HEK293 (cell line): ENCODE results near the gene APC2.

Source experiments
- CTCF ChIA-PET: fragments of 350-600 bp; formaldehyde crosslinking; extraction: SDS; loops from one replicate; lab custom pipeline; 2021; ENCODE audit warnings: antibody characterized with exemption; lab: Yijun Ruan, JAX
- POLR2A ChIA-PET: fragments of 300-600 bp; formaldehyde crosslinking; extraction: SDS; loops from one replicate; lab custom pipeline; 2020; ENCODE audit warnings: antibody characterized with exemption, inconsistent platforms; lab: Yijun Ruan, JAX
- H3K27ac ChIP-seq: fragments of 200-500 bp; sonication (Bioruptor generic); 2 replicates; pipeline ENCODE4 v1.5.1; 2014; ENCODE audit warnings: low read depth, low read length, control low read depth, inconsistent platforms; ENCODE audit errors: extremely low read depth
- H3K36me3 ChIP-seq, 2 experiments: fragments of 200-500 bp in 1 of 2; sonication (Bioruptor generic) in 1 of 2; 1 replicate in 1 of 2; 2 replicates in 1 of 2; pipeline ENCODE4 v1.5.1; 2014 to 2017; ENCODE audit warnings: inconsistent platforms in 2 of 2, low read length in 2 of 2; ENCODE audit not compliant: control insufficient read depth in 2 of 2, insufficient read depth in 1 of 2
- H3K4me1 ChIP-seq: fragments of 200-500 bp; sonication (Bioruptor generic); 2 replicates; pipeline ENCODE4 v1.5.1; 2014; ENCODE audit warnings: mild to moderate bottlenecking, low read length, inconsistent platforms; ENCODE audit not compliant: control insufficient read depth, insufficient read depth
- H3K4me3 ChIP-seq: 2 replicates; pipeline ENCODE4 v1.5.1; 2011; ENCODE audit warnings: low read depth, mild to moderate bottlenecking, control low read depth, low read length, moderate library complexity
- H3K9me3 ChIP-seq: fragments of 200-500 bp; sonication (Bioruptor generic); 2 replicates; pipeline ENCODE4 v1.5.1; 2014; ENCODE audit warnings: low read depth, low read length, inconsistent platforms; ENCODE audit not compliant: control insufficient read depth, insufficient read depth
- BCL11B ChIP-seq: fragments of 450-650 bp; formaldehyde crosslinking; IDR thresholded peaks from 2 replicates; pipeline ENCODE4 v1.5.1; 2016; ENCODE audit warnings: low read depth, missing biosample characterization, missing genetic modification characterization
- IKZF3 ChIP-seq: fragments of 450-650 bp; IDR thresholded peaks from 2 replicates; pipeline ENCODE4 v1.5.0; 2018; ENCODE audit warnings: missing biosample characterization, mild to moderate bottlenecking, missing genetic modification characterization, moderate library complexity
- KLF1 ChIP-seq: fragments of 450-650 bp; formaldehyde crosslinking; IDR thresholded peaks from 2 replicates; pipeline ENCODE4 v1.5.1; 2016; ENCODE audit warnings: missing biosample characterization, missing genetic modification characterization
- MYNN ChIP-seq: fragments of 450-650 bp; formaldehyde crosslinking; IDR thresholded peaks from 2 replicates; pipeline ENCODE4 v1.5.1; 2016; ENCODE audit warnings: missing biosample characterization, missing genetic modification characterization, borderline replicate concordance
- PATZ1 ChIP-seq: fragments of 450-650 bp; formaldehyde crosslinking; IDR thresholded peaks from 2 replicates; pipeline ENCODE4 v1.5.1; 2016; ENCODE audit warnings: missing biosample characterization, missing genetic modification characterization
- SP2 ChIP-seq: fragments of 450-650 bp; formaldehyde crosslinking; IDR thresholded peaks from 2 replicates; pipeline ENCODE4 v1.5.1; 2016; ENCODE audit warnings: missing biosample characterization, missing genetic modification characterization
- ZBTB20 ChIP-seq: fragments of 450-650 bp; formaldehyde crosslinking; IDR thresholded peaks from 2 replicates; pipeline ENCODE4 v1.5.1; 2016; ENCODE audit warnings: missing biosample characterization, missing genetic modification characterization
- ZFP69B ChIP-seq: fragments of 450-650 bp; formaldehyde crosslinking; IDR thresholded peaks from 2 replicates; pipeline ENCODE4 v1.5.1; 2016; ENCODE audit warnings: missing biosample characterization, missing genetic modification characterization
- ZNF157 ChIP-seq: fragments of 450-650 bp; formaldehyde crosslinking; IDR thresholded peaks from 2 replicates; pipeline ENCODE4 v1.5.1; 2016; ENCODE audit warnings: missing biosample characterization, missing genetic modification characterization
- ZNF214 ChIP-seq: fragments of 450-650 bp; formaldehyde crosslinking; IDR thresholded peaks from 2 replicates; pipeline ENCODE4 v1.5.1; 2017; ENCODE audit warnings: missing biosample characterization, mild to moderate bottlenecking, missing genetic modification characterization, borderline replicate concordance
- ZNF266 ChIP-seq: fragments of 450-650 bp; formaldehyde crosslinking; IDR thresholded peaks from 2 replicates; pipeline ENCODE4 v1.5.1; 2016; ENCODE audit warnings: missing biosample characterization, missing genetic modification characterization, low read depth
- ZNF449 ChIP-seq: fragments of 450-650 bp; formaldehyde crosslinking; IDR thresholded peaks from 2 replicates; pipeline ENCODE4 v1.5.1; 2017; ENCODE audit warnings: missing biosample characterization, mild to moderate bottlenecking, missing genetic modification characterization, moderate library complexity
- ZNF513 ChIP-seq: fragments of 450-650 bp; IDR thresholded peaks from 2 replicates; pipeline ENCODE4 v1.5.1; 2018; ENCODE audit warnings: missing biosample characterization, missing genetic modification characterization
- ZNF558 ChIP-seq: fragments of 450-650 bp; formaldehyde crosslinking; IDR thresholded peaks from 2 replicates; pipeline ENCODE4 v1.5.1; 2016; ENCODE audit warnings: missing biosample characterization, missing genetic modification characterization
- ZNF624 ChIP-seq: fragments of 450-650 bp; formaldehyde crosslinking; IDR thresholded peaks from 2 replicates; pipeline ENCODE4 v1.5.1; 2017; ENCODE audit warnings: missing biosample characterization, missing genetic modification characterization
- ZNF76 ChIP-seq: fragments of 450-650 bp; formaldehyde crosslinking; IDR thresholded peaks from 2 replicates; pipeline ENCODE4; 2016; ENCODE audit warnings: low read depth, missing biosample characterization, missing genetic modification characterization, borderline replicate concordance
- ZNF768 ChIP-seq: fragments of 450-650 bp; formaldehyde crosslinking; IDR thresholded peaks from 2 replicates; pipeline ENCODE4 v1.5.1; 2018; ENCODE audit warnings: missing biosample characterization, mild to moderate bottlenecking, missing genetic modification characterization
- ZNF791 ChIP-seq: fragments of 450-650 bp; formaldehyde crosslinking; IDR thresholded peaks from 2 replicates; pipeline ENCODE4 v1.5.1; 2016; ENCODE audit warnings: missing biosample characterization, missing genetic modification characterization
- ZNF837 ChIP-seq: fragments of 450-650 bp; formaldehyde crosslinking; IDR thresholded peaks from 2 replicates; pipeline ENCODE4 v1.5.1; 2016; ENCODE audit warnings: missing biosample characterization, missing genetic modification characterization
- ZSCAN16 ChIP-seq: fragments of 450-650 bp; formaldehyde crosslinking; IDR thresholded peaks from 2 replicates; pipeline ENCODE4 v1.5.1; 2016; ENCODE audit warnings: missing biosample characterization, missing genetic modification characterization
- ZXDB ChIP-seq: fragments of 450-650 bp; formaldehyde crosslinking; IDR thresholded peaks from 2 replicates; pipeline ENCODE4 v1.5.1; 2016; ENCODE audit warnings: missing biosample characterization, missing genetic modification characterization
- TF ChIP-seq, protein P1 (sequence below): fragments of 450-650 bp; formaldehyde crosslinking; IDR thresholded peaks from 2 replicates; pipeline ENCODE4 v1.5.1; 2017; ENCODE audit warnings: missing biosample characterization, missing genetic modification characterization

Gene APC2

GRCh38 chr19:1438035-1438932 is 11.6 kb upstream of the APC2 start, which contains the start of gene RPS15 (continued):
- no peak for TF ChIP-seq ZNF266 (tag by site-specific recombination)
- TF ChIP-seq ZFP69B (tag by site-specific recombination), result peak; percentile 81; the same call in 1 of the 2 replicates
- TF ChIP-seq IKZF3 (tag by site-specific recombination), result 0 out of 2 replicates have a peak, but pooled peaks have one; percentile 20
- no peak for TF ChIP-seq MYNN (tag by site-specific recombination)
- TF ChIP-seq ZNF76 (tag by site-specific recombination), result peak; percentile 85
- TF ChIP-seq SP2 (tag by site-specific recombination), result peak; percentile 93
- TF ChIP-seq ZNF214 (tag by site-specific recombination), result no peak
- no peak for TF ChIP-seq ZNF791 (tag by site-specific recombination)
- peak; percentile 46; the same call in 1 of the 2 replicates for TF ChIP-seq BCL11B (tag by site-specific recombination)
- peak; percentile 76; the same call in 1 of the 2 replicates for TF ChIP-seq ZNF837

DNA sequence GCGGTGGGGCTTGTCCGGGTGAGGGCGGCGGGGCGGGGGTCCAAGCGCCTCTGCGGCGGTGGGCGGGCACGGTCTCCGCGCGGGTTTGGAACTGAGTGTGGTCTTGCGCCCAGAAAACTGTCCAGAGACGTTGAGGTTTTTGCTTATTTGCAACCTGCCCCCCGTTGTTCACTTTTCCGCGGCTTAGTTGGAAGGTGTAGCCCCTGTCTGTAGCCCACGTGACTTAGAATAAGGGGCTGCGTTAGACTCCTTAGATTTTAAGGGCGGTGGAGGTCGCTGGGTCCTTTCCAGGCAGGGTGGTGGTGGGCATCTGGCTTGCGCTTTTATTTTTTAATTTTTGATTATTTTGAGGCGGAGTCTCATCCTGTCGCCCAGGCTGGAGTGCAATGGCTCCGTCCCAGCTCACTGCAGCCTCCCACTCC is 11.0 kb upstream of the APC2 start:
- ChIA-PET POLR2A (interaction anchor here (1.8 kb wide), 1 partner anchor 170 kb away, joined by 7 read pairs; the partner anchor contains the start of gene CIRBP), CTCF (no interaction called here)
- H3K27ac ChIP-seq, result peak overlapping the region; percentile 100
- peaks cover 16% of the 10 kb centered on the region for H3K4me1 ChIP-seq
- H3K9me3 ChIP-seq, result no peaks in the 10 kb centered on the region
- H3K36me3 ChIP-seq, result peaks cover 15 to 53% of the 10 kb centered on the region in 2 experiments; a peak in 2 of 3 replicates
- no peak for TF ChIP-seq ZNF791 (tag by site-specific recombination)
- no peak for TF ChIP-seq ZNF558 (tag by site-specific recombination)
- TF ChIP-seq ZSCAN16 (tag by site-specific recombination), result no peak
- no peak for TF ChIP-seq ZNF513
- no peak for TF ChIP-seq ZBTB20
- TF ChIP-seq ZNF157, result no peak
- no peak for TF ChIP-seq PATZ1 (tag by site-specific recombination)
- no peak for TF ChIP-seq KLF1
- TF ChIP-seq ZNF266 (tag by site-specific recombination), result no peak
- no peak for TF ChIP-seq ZNF624 (tag by site-specific recombination)
- TF ChIP-seq ZNF768 (tag by site-specific recombination), result no peak
- TF ChIP-seq, protein P1, sequence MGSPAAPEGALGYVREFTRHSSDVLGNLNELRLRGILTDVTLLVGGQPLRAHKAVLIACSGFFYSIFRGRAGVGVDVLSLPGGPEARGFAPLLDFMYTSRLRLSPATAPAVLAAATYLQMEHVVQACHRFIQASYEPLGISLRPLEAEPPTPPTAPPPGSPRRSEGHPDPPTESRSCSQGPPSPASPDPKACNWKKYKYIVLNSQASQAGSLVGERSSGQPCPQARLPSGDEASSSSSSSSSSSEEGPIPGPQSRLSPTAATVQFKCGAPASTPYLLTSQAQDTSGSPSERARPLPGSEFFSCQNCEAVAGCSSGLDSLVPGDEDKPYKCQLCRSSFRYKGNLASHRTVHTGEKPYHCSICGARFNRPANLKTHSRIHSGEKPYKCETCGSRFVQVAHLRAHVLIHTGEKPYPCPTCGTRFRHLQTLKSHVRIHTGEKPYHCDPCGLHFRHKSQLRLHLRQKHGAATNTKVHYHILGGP, result no peak
- no peak for TF ChIP-seq ZXDB
- no peak for TF ChIP-seq ZNF449
- H3K4me3 ChIP-seq, result peak overlapping the region; percentile 92
